ENCODE results near the gene CCDC152. TPM values are rescaled to one million over a fixed set of nuclear protein-coding genes. Genes with fewer than 3 reads are reported as not detected.

Gene CCDC152, protein sequence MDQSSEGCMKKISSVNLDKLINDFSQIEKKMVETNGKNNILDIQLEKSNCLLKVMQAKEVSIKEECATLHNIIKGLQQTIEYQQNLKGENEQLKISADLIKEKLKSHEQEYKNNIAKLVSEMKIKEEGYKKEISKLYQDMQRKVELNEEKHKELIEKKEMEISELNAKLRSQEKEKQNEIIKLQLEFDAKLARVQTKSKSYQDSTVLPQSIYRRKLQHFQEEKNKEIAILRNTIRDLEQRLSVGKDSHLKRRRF
- 0.15 and 0.20 TPM in 2 replicates for total RNA-seq (2016; rRNA removed; fragmentation: Illumina TruSeq; extraction: Trizol)
- 0.09 and 0.10 TPM in 2 replicates for total RNA-seq (2016; cell fraction: cytosol; rRNA removed; fragmentation: Illumina TruSeq; extraction: Trizol; ENCODE audit: low read depth)
- total RNA-seq (2016; cell fraction: insoluble cytoplasmic fraction; rRNA removed; fragmentation: Illumina TruSeq; extraction: Trizol) = 0.26 and 0.28 TPM in 2 replicates
- 0.03 and 0.06 TPM in 2 replicates for total RNA-seq (2016; cell fraction: membrane; rRNA removed; fragmentation: Illumina TruSeq; extraction: Trizol)
- 0.22 TPM in 1 of 2 replicates, not detected in the other for total RNA-seq (2016; cell fraction: nucleus; rRNA removed; fragmentation: Illumina TruSeq; extraction: Trizol)
- 0.36 and 0.37 TPM in 2 replicates for polyA plus RNA-seq (2011; rRNA removed)
- polyA plus RNA-seq (2011; cell fraction: cytosol; rRNA removed) = 0.03 TPM in 1 of 2 replicates, not detected in the other
- polyA plus RNA-seq (2011; cell fraction: nucleus; rRNA removed) = 0.07 TPM in 1 of 2 replicates, not detected in the other
- polyA plus RNA-seq (2012) = 9.6 and 21.6 TPM in 2 replicates
- not detected in 2 replicates for polyA plus RNA-seq (2016; cell fraction: cytosol; fragmentation: Illumina TruSeq; extraction: Trizol; ENCODE audit: low read depth)
- 0.29 and 0.46 TPM in 2 replicates for polyA plus RNA-seq (2016; cell fraction: insoluble cytoplasmic fraction; fragmentation: Illumina TruSeq; extraction: Trizol; ENCODE audit: low read depth)
- polyA plus RNA-seq (2016; cell fraction: membrane; fragmentation: Illumina TruSeq; extraction: Trizol; ENCODE audit: low read depth) = 0.07 TPM in 1 of 2 replicates, not detected in the other
- not detected in 2 replicates for polyA plus RNA-seq (2016; cell fraction: nucleus; fragmentation: Illumina TruSeq; extraction: Trizol; ENCODE audit: insufficient read depth, low read depth)
- 0.22 TPM in 1 of 2 replicates, not detected in the other for polyA minus RNA-seq (2011; rRNA and poly(A)+ RNA removed; ENCODE audit: low replicate concordance)
- 0.20 and 1.5 TPM in 2 replicates for polyA minus RNA-seq (2011; cell fraction: cytosol; rRNA and poly(A)+ RNA removed)
- 0.26 and 0.37 TPM in 2 replicates for polyA minus RNA-seq (2011; cell fraction: nucleus; rRNA and poly(A)+ RNA removed)
- Bru-seq, nascent RNA = percentile 14 among the genes with signal in this experiment
- percentile 3 among the genes with signal in this experiment for BruChase-seq, experiment 1, labeled RNA remaining after a 6-hour chase
- BruChase-seq, experiment 2, labeled RNA remaining after a 2-hour chase = percentile 7 among the genes with signal in this experiment
- long read RNA-seq, experiment 1, partial matches to known transcripts = 0 of 3 reads
- long read RNA-seq, experiment 1, other reads (novel, unspliced or antisense) = 3 of 3 reads
- long read RNA-seq, experiment 2 = 0 reads

DNA sequence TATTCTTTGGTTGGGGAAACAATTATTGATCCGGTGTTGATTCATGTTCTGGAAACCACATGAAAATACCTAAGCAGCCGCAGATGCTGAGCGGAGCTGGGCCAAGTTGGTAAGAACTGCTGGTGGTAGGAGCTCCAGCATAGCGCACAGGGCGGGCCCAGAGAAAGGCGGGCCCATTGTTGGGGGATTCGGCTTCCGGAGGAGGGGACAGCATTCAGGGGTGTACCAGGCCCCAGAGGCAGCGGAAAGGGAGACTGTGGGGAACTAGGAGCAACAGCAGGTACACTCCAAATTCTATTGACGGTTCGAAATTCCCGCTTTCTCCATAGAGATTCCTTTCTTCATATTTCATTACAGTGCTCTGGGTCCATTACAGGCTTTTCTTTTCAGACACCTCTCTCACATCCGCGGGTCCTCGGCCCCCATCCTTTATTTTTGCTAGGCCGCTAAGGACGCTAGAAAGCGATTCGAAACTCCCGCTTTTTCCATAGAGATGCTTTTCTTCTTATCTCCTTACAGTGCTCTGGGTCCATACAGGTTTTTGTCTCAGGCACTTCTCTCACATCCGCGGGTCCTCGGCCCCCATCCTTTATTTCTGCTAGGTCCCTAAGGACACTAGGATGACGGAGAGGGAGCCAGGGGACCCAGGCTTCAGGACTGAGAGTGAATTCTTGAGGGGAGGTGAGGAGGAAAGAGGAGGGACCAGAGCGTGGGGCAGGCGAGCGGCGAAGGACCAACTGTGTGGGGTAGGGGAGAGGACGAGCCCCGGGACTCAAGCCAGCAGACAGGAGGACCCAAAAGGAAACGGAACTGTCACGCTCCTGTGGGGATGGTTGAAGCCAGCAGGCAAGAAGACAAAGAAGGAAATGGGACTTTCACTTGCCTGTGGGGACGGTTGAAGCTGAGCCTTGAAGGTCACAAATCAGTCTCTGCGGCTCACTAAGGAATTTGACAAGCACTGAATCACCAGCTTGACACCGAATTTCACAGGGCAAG lies at the start of gene CCDC152:
Gene CCDC152, plus strand, starts transcription at position 213 of the 996 bp plus-strand sequence. CDS start 2,304 bp downstream, outside the sequence.
- H3K4me3 ChIP-seq (replicated peaks in 1 of 3; ENCODE audit: insufficient read depth in 1 of 3, low read depth in 2 of 3, low read length in 3 of 3) = no peak within 1 kb of the TSS
- FAIRE-seq (no peak), ATAC-seq (no peak; the same call in 2 of the 3 replicates), DNase-seq (ENCODE audit: low spot score) (no peak)
- no peaks in the 10 kb centered on the region for H4K20me1 ChIP-seq (ENCODE audit: insufficient read depth, low read length)
- peak; percentile 35 for TF ChIP-seq GABPA (IDR thresholded peaks at IDR 0.05; ENCODE audit: low read depth, low read length)
- peak; percentile 52 for TF ChIP-seq GABPA (CRISPR knock-in tag; IDR thresholded peaks at IDR 0.05; ENCODE audit: low read depth)
- TF ChIP-seq ZEB1 (IDR thresholded peaks at IDR 0.05; ENCODE audit: insufficient replicate concordance, low read depth) = no peak
- TF ChIP-seq ZNF343 (CRISPR knock-in tag; IDR thresholded peaks at IDR 0.05) = no peak
- no peak for TF ChIP-seq XRCC5 (optimal IDR thresholded peaks at IDR 0.05; ENCODE audit: low read length)
- TF ChIP-seq EED (CRISPR knock-in tag; IDR thresholded peaks at IDR 0.05) = no peak
- no peak for TF ChIP-seq SAP130 (CRISPR knock-in tag; IDR thresholded peaks at IDR 0.05; ENCODE audit: low read depth)
- no peak for TF ChIP-seq SRSF1 (optimal IDR thresholded peaks at IDR 0.05; ENCODE audit: low read depth, low read length)
- TF ChIP-seq, protein P1, sequence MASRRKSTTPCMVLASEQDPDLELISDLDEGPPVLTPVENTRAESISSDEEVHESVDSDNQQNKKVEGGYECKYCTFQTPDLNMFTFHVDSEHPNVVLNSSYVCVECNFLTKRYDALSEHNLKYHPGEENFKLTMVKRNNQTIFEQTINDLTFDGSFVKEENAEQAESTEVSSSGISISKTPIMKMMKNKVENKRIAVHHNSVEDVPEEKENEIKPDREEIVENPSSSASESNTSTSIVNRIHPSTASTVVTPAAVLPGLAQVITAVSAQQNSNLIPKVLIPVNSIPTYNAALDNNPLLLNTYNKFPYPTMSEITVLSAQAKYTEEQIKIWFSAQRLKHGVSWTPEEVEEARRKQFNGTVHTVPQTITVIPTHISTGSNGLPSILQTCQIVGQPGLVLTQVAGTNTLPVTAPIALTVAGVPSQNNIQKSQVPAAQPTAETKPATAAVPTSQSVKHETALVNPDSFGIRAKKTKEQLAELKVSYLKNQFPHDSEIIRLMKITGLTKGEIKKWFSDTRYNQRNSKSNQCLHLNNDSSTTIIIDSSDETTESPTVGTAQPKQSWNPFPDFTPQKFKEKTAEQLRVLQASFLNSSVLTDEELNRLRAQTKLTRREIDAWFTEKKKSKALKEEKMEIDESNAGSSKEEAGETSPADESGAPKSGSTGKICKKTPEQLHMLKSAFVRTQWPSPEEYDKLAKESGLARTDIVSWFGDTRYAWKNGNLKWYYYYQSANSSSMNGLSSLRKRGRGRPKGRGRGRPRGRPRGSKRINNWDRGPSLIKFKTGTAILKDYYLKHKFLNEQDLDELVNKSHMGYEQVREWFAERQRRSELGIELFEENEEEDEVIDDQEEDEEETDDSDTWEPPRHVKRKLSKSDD (CRISPR knock-in tag; IDR thresholded peaks at IDR 0.05; ENCODE audit: low read depth) = no peak
- TF ChIP-seq CBX2 (IDR thresholded peaks at IDR 0.05; ENCODE audit: low read depth, low read length) = no peak
- TF ChIP-seq CBX2 (CRISPR knock-in tag; IDR thresholded peaks at IDR 0.05; ENCODE audit: low read depth) = no peak
- no peaks in the 10 kb centered on the region for H3K4me1 ChIP-seq (ENCODE audit: insufficient read depth, low read length)
- H3K4me2 ChIP-seq (ENCODE audit: low read depth, low read length) = no peak within 1 kb of the TSS
- H3K27ac ChIP-seq (ENCODE audit: extremely low read length, insufficient read depth, low read length) = no peak within 1 kb of the TSS
- intact Hi-C loops (cut with micrococcal nuclease; ENCODE audit: unreplicated experiment) (no loop called here), in situ Hi-C loops (cut with HindIII; ENCODE audit: extremely low pct_ligation_motif_present, low pct_unique_long_range_greater_than_20kb) (loop anchor here (25.0 kb wide), 1 partner anchor 895 kb away; the partner anchor contains the start of gene OXCT1)
- 60% methylated on average over 35 of the region's 35 CpGs for WGBS (ENCODE audit: low lambda C conversion rate)
- POLR2A ChIA-PET = no interaction called here
- H3K9me3 ChIP-seq (ENCODE audit: low read length) = no peaks in the 10 kb centered on the region
- H3K9ac ChIP-seq (ENCODE audit: insufficient read depth, low read depth, low read length) = no peak within 1 kb of the TSS
- no peaks in the 10 kb centered on the region for H3K79me2 ChIP-seq (ENCODE audit: insufficient read depth, low read length)
- BruUV-seq (replicated peaks) = no TSS peak
- no peaks in the 10 kb centered on the region for H3K36me3 ChIP-seq (replicated peaks in 1 of 2; ENCODE audit: control insufficient read depth in 1 of 2, insufficient read depth in 2 of 2, low read length in 2 of 2)
- no peak within 1 kb of the TSS for H2AFZ ChIP-seq (ENCODE audit: low read length)
- CTCF ChIA-PET (ENCODE audit: low intra/inter-chr PET ratio, low total read pairs) = no interaction called here
- peaks cover 0 to 4% of the 10 kb centered on the region in 2 experiments; a peak in 1 of 5 replicates for H3K27me3 ChIP-seq (ENCODE audit: control insufficient read depth in 1 of 2, insufficient read depth in 2 of 2, low read length in 2 of 2)

All from HepG2 (cell line).